A673 (cell line): Measurements from ENCODE around the gene DYNLT2.

Experiments
- EZH2 ChIP-seq: fragments of 200-600 bp; sonication (generic); IDR thresholded peaks from 2 replicates; pipeline ENCODE4 v1.6.1; 2017; ENCODE audit warnings: borderline replicate concordance, low read depth, mild to moderate bottlenecking, mixed read lengths, antibody characterized with exemption, low read length; ENCODE audit not compliant: poor library complexity, severe bottlenecking
- TF ChIP-seq, protein P1 (sequence below): fragments of 300-800, 200-600 bp; sonication (generic); conservative IDR thresholded peaks from 2 replicates; pipeline ENCODE4 v1.5.1; 2017; ENCODE audit warnings: low read depth, mild to moderate bottlenecking, antibody characterized with exemption, low read length, moderate library complexity, mixed read lengths

DNA sequence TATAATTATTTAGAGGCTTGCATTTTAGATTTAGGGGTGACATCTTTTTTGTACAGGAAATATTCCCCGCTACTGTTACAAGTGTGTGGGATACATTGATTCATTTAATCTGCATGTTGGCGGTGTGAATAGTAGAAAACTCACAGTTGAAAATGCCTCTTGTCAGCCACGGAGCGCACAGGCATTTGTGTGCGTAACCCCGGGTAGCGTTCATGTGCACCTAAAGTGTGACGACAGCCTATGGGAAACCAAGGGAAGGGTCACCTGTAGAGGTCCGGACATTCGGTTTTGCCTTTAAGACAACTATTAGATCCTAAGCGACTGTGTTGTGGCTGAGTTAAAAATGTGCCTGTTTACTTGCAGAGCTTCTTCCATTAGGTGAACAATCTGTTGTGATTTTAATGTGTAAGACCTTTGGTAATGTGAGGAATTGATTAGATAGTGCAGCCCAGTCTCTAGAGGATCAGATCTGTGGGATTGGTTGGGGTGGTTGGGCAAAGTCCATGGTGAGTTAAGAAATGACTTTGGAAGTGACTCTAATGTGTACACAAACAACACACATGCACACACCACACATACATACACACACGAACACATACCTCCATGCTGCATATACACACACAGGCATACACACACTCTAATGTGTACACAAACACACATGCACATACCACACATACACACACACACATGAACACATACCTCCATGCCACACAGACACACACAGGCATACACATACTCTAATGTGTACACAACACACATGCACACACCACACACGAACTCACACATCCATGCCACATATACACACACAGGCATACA, 15.8 kb upstream of the DYNLT2 start:
- TF ChIP-seq, protein P1, sequence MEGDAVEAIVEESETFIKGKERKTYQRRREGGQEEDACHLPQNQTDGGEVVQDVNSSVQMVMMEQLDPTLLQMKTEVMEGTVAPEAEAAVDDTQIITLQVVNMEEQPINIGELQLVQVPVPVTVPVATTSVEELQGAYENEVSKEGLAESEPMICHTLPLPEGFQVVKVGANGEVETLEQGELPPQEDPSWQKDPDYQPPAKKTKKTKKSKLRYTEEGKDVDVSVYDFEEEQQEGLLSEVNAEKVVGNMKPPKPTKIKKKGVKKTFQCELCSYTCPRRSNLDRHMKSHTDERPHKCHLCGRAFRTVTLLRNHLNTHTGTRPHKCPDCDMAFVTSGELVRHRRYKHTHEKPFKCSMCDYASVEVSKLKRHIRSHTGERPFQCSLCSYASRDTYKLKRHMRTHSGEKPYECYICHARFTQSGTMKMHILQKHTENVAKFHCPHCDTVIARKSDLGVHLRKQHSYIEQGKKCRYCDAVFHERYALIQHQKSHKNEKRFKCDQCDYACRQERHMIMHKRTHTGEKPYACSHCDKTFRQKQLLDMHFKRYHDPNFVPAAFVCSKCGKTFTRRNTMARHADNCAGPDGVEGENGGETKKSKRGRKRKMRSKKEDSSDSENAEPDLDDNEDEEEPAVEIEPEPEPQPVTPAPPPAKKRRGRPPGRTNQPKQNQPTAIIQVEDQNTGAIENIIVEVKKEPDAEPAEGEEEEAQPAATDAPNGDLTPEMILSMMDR = no peak
- no peak for TF ChIP-seq EZH2
